ENCODE measurements around the gene DPP10.

Gene DPP10

GRCh38 chr2:115201386-115201785 is 758.9 kb downstream of the DPP10 start:
- Histone ChIP-seq H2AFZ (ENCODE audit: low read length) (no peak overlapping the region), H3K27ac (ENCODE audit: low read depth, low read length, poor library complexity, severe bottlenecking) (no peak overlapping the region), H3K36me3 (ENCODE audit: insufficient read depth, low read length) (no peaks in the 10 kb centered on the region), H3K4me2 (ENCODE audit: low read length) (no peak overlapping the region), H3K9me3 (ENCODE audit: low read length) (no peaks in the 10 kb centered on the region), H3K9me2 (ENCODE audit: low read depth, low read length) (no peaks in the 10 kb centered on the region), H4K20me1 (ENCODE audit: insufficient read depth, low read length) (no peaks in the 10 kb centered on the region), H3K4me1 (ENCODE audit: insufficient read depth, low read length, severe bottlenecking) (no peaks in the 10 kb centered on the region), H3F3A (ENCODE audit: insufficient read depth, low read length) (no peaks in the 10 kb centered on the region), H3K4me3 (ENCODE audit: low read depth, low read length, poor library complexity, severe bottlenecking) (no peak overlapping the region), H3K79me2 (ENCODE audit: insufficient read depth, low read length) (no peaks in the 10 kb centered on the region), H3K27me3 (ENCODE audit: insufficient read depth, low read length) (no peaks in the 10 kb centered on the region), H3K9ac (ENCODE audit: low read length) (no peak overlapping the region)
- no peak for TF ChIP-seq EZH2 (IDR thresholded peaks at IDR 0.05; ENCODE audit: borderline replicate concordance, low read length)

- no peaks in the 10 kb centered on the region for H3K36me3 ChIP-seq (ENCODE audit: insufficient read depth, low read length)
- H3K9ac ChIP-seq (ENCODE audit: low read length): no peak overlapping the region
- no peaks in the 10 kb centered on the region for H4K20me1 ChIP-seq (ENCODE audit: insufficient read depth, low read length)
- H3K4me1 ChIP-seq (ENCODE audit: insufficient read depth, low read length, severe bottlenecking): no peaks in the 10 kb centered on the region
- H3K9me2 ChIP-seq (ENCODE audit: low read depth, low read length): no peaks in the 10 kb centered on the region
- H2AFZ ChIP-seq (ENCODE audit: low read length): no peak overlapping the region
- H3K4me2 ChIP-seq (ENCODE audit: low read length): no peak overlapping the region
- no peaks in the 10 kb centered on the region for H3F3A ChIP-seq (ENCODE audit: insufficient read depth, low read length)
- TF ChIP-seq CTCF (IDR thresholded peaks at IDR 0.05; ENCODE audit: low read length) (no peak), EZH2 (IDR thresholded peaks at IDR 0.05; ENCODE audit: borderline replicate concordance, low read length) (no peak)
- no peak overlapping the region for H3K27ac ChIP-seq (ENCODE audit: low read depth, low read length, poor library complexity, severe bottlenecking)
- H3K9me3 ChIP-seq (ENCODE audit: low read length): no peaks in the 10 kb centered on the region
- H3K4me3 ChIP-seq (ENCODE audit: low read depth, low read length, poor library complexity, severe bottlenecking): no peak overlapping the region
- H3K79me2 ChIP-seq (ENCODE audit: insufficient read depth, low read length): no peaks in the 10 kb centered on the region
- H3K27me3 ChIP-seq (ENCODE audit: insufficient read depth, low read length): no peaks in the 10 kb centered on the region
These were observed 766.2 kb downstream of the DPP10 start for GRCh38 chr2:115208493-115209164.

- Histone ChIP-seq H3K79me2 (ENCODE audit: insufficient read depth, low read length) (no peaks in the 10 kb centered on the region), H3K27ac (ENCODE audit: low read depth, low read length, poor library complexity, severe bottlenecking) (no peak overlapping the region), H3K27me3 (ENCODE audit: insufficient read depth, low read length) (no peaks in the 10 kb centered on the region), H3K9me2 (ENCODE audit: low read depth, low read length) (no peaks in the 10 kb centered on the region), H3K9ac (ENCODE audit: low read length) (no peak overlapping the region), H3K36me3 (ENCODE audit: insufficient read depth, low read length) (no peaks in the 10 kb centered on the region), H3K4me1 (ENCODE audit: insufficient read depth, low read length, severe bottlenecking) (no peaks in the 10 kb centered on the region), H3K4me3 (ENCODE audit: low read depth, low read length, poor library complexity, severe bottlenecking) (no peak overlapping the region), H2AFZ (ENCODE audit: low read length) (no peak overlapping the region), H3K4me2 (ENCODE audit: low read length) (no peak overlapping the region), H3F3A (ENCODE audit: insufficient read depth, low read length) (no peaks in the 10 kb centered on the region), H4K20me1 (ENCODE audit: insufficient read depth, low read length) (no peaks in the 10 kb centered on the region), H3K9me3 (ENCODE audit: low read length) (no peaks in the 10 kb centered on the region)
- TF ChIP-seq EZH2 (IDR thresholded peaks at IDR 0.05; ENCODE audit: borderline replicate concordance, low read length) (no peak), CTCF (IDR thresholded peaks at IDR 0.05; ENCODE audit: low read length) (no peak)
These were observed 771.6 kb downstream of the DPP10 start for GRCh38 chr2:115214050-115214449.

- H3K9me2 ChIP-seq (ENCODE audit: low read depth, low read length): no peaks in the 10 kb centered on the region
- no peaks in the 10 kb centered on the region for H3K79me2 ChIP-seq (ENCODE audit: insufficient read depth, low read length)
- no peak overlapping the region for H3K4me3 ChIP-seq (ENCODE audit: low read depth, low read length, poor library complexity, severe bottlenecking)
- no peaks in the 10 kb centered on the region for H3K27me3 ChIP-seq (ENCODE audit: insufficient read depth, low read length)
- TF ChIP-seq EZH2 (IDR thresholded peaks at IDR 0.05; ENCODE audit: borderline replicate concordance, low read length) (no peak), CTCF (IDR thresholded peaks at IDR 0.05; ENCODE audit: low read length) (no peak)
- H2AFZ ChIP-seq (ENCODE audit: low read length): no peak overlapping the region
- no peaks in the 10 kb centered on the region for H3K9me3 ChIP-seq (ENCODE audit: low read length)
- no peaks in the 10 kb centered on the region for H4K20me1 ChIP-seq (ENCODE audit: insufficient read depth, low read length)
- H3K36me3 ChIP-seq (ENCODE audit: insufficient read depth, low read length): no peaks in the 10 kb centered on the region
- H3K4me1 ChIP-seq (ENCODE audit: insufficient read depth, low read length, severe bottlenecking): no peaks in the 10 kb centered on the region
- H3K4me2 ChIP-seq (ENCODE audit: low read length): no peak overlapping the region
- no peaks in the 10 kb centered on the region for H3F3A ChIP-seq (ENCODE audit: insufficient read depth, low read length)
- H3K27ac ChIP-seq (ENCODE audit: low read depth, low read length, poor library complexity, severe bottlenecking): no peak overlapping the region
- H3K9ac ChIP-seq (ENCODE audit: low read length): no peak overlapping the region
These were observed 776.9 kb downstream of the DPP10 start for GRCh38 chr2:115219296-115219695.

Measured in OCI-LY1 (cell line).